ENCODE results near the gene TRRAP. TPM values are rescaled to one million over a fixed set of nuclear protein-coding genes. Genes with fewer than 3 reads are reported as not detected.

The TRRAP gene
- total and polyA plus RNA-seq, 2 of the 4 experiments (the other 2 are of a cell fraction), result 12.5 to 18.1 TPM

GRCh38 chr7:98868450-98868849, 9.9 kb upstream of the TRRAP start:
- Histone ChIP-seq H2BK120ac (ENCODE audit: low read depth, low read length) (no peak overlapping the region), H3K14ac (replicated peaks; ENCODE audit: low read depth, low read length) (no peak overlapping the region), H2BK15ac (ENCODE audit: low read depth, low read length) (no peak overlapping the region), H4K8ac (ENCODE audit: low read depth in 2 of 2, low read length in 2 of 2) (no peak overlapping the region), H3K79me1 (ENCODE audit: low read depth in 1 of 2, low read length in 2 of 2) (peaks cover 0 to 3% of the 10 kb centered on the region in 2 experiments; a peak in 1 of 4 replicates), H3K23ac (ENCODE audit: low read depth, low read length) (no peak overlapping the region), H3K9me3 (ENCODE audit: control insufficient read depth, insufficient read depth, low read length) (no peaks in the 10 kb centered on the region), H4K91ac (ENCODE audit: insufficient read depth, low read depth, low read length) (no peak overlapping the region; the same call in 1 of the 2 replicates), H3K4ac (ENCODE audit: low read depth, low read length) (no peak overlapping the region), H3K4me3 (ENCODE audit: insufficient read depth, low read depth, low read length) (no peak overlapping the region), H3K27me3 (ENCODE audit: control insufficient read depth, insufficient read depth, low read length) (peaks cover 12% of the 10 kb centered on the region), H2BK5ac (ENCODE audit: low read depth, low read length, poor library complexity, severe bottlenecking) (no peak overlapping the region), H3K18ac (ENCODE audit: low read depth, low read length) (no peak overlapping the region), H3K36me3 (ENCODE audit: control insufficient read depth, insufficient read depth, low read length) (no peaks in the 10 kb centered on the region), H3K9ac (ENCODE audit: low read depth, low read length) (no peak overlapping the region), H2AFZ (replicated peaks; ENCODE audit: low read length, poor library complexity) (no peak overlapping the region), H2BK20ac (ENCODE audit: low read depth, low read length) (no peak overlapping the region), H3K56ac (ENCODE audit: extremely low read depth, insufficient read depth, low read length) (no peak overlapping the region), H2AK9ac (replicated peaks; ENCODE audit: low read depth, low read length, poor library complexity) (no peak overlapping the region), H3K9me1 (ENCODE audit: insufficient read depth, low read length) (peaks cover 9% of the 10 kb centered on the region), H4K20me1 (ENCODE audit: insufficient read depth, low read length) (no peaks in the 10 kb centered on the region), H3K4me1 (ENCODE audit: control insufficient read depth, insufficient read depth, low read length) (peaks cover 10% of the 10 kb centered on the region), H2AK5ac (ENCODE audit: low read depth, low read length) (no peak overlapping the region), H4K5ac (ENCODE audit: low read depth, low read length) (no peak overlapping the region), H3K27ac (ENCODE audit: insufficient read depth, low read length) (no peak overlapping the region), H3K4me2 (ENCODE audit: low read depth, low read length) (no peak overlapping the region)
- ChIA-PET CTCF (no interaction called here), POLR2A (ENCODE audit: unreplicated experiment) (no interaction called here)
- BruUV-seq (replicated peaks), result no TSS peak
- intact Hi-C loops (cut with micrococcal nuclease), result no loop called here
- dilution Hi-C loops (cut with HindIII; ENCODE audit: low sequenced_read_pairs, unreplicated experiment), result no loop called here
- TF ChIP-seq CEBPB (IDR thresholded peaks at IDR 0.05; ENCODE audit: low read depth, low read length) (no peak), ELK1 (IDR thresholded peaks at IDR 0.05; ENCODE audit: borderline replicate concordance, low read depth, low read length) (no peak), FOS (IDR thresholded peaks at IDR 0.05; ENCODE audit: low read depth, low read length) (no peak), CHD1 (IDR thresholded peaks at IDR 0.05; ENCODE audit: low read depth, low read length) (no peak), POLR2A (IDR thresholded peaks at IDR 0.05; ENCODE audit: low read depth, low read length) (no peak), USF2 (IDR thresholded peaks at IDR 0.05; ENCODE audit: low read depth, low read length) (no peak), MAZ (IDR thresholded peaks at IDR 0.05; ENCODE audit: borderline replicate concordance, low read depth, low read length) (no peak), BHLHE40 (IDR thresholded peaks at IDR 0.05; ENCODE audit: low read depth, low read length) (no peak), SMC3 (IDR thresholded peaks at IDR 0.05; ENCODE audit: low read depth, low read length) (no peak), NFE2L2 (IDR thresholded peaks at IDR 0.05; ENCODE audit: low read depth, low read length) (no peak), CTCF (conservative IDR thresholded peaks at IDR 0.05; ENCODE audit: low read depth, low read length) (no peak), RFX5 (IDR thresholded peaks at IDR 0.05; ENCODE audit: low read depth, low read length) (no peak), MAFK (IDR thresholded peaks at IDR 0.05; ENCODE audit: low read depth, low read length) (no peak), RAD21 (IDR thresholded peaks at IDR 0.05; ENCODE audit: low read length) (no peak), RCOR1 (IDR thresholded peaks at IDR 0.05; ENCODE audit: insufficient replicate concordance, low read length) (no peak), MXI1 (IDR thresholded peaks at IDR 0.05; ENCODE audit: borderline replicate concordance, low read depth, low read length) (no peak)
- ATAC-seq (ENCODE audit: low read depth) (no peak), DNase-seq (no peak)
- no CpG with 5 or more reads among the region's 2 CpGs for WGBS, 2 experiments (ENCODE audit: extremely low coverage in 2 of 2, insufficient read length in 1 of 2)
- in situ Hi-C loops (cut with MboI; ENCODE audit: low sequenced_read_pairs), result no loop called here
